Effector memory CD8-positive, alpha-beta T cell (primary cell): ENCODE results near the gene RTN1.

ENCODE experiments used
- ATAC-seq: fragments of 150-1000 bp; cut with Tn5 transposase; replicated peaks from 2 replicates; pipeline ENCODE4 v1.10.0; 2021; ENCODE audit warnings: mild to moderate bottlenecking, moderate library complexity
- DNase-seq, 3 experiments: peaks; one replicate each; pipeline ENCODE4 v3.0.0; 2021
- H3K27ac Mint-ChIP-seq, 2 donors: one replicate each; pipeline ENCODE4 v1.8.0; 2022; ENCODE audit warnings: mild to moderate bottlenecking in 2 of 2, mixed read lengths in 2 of 2, moderate library complexity in 2 of 2
- H3K27me3 Mint-ChIP-seq, 2 donors: one replicate each; pipeline ENCODE4 v1.8.0; 2022; ENCODE audit warnings: mixed read lengths in 2 of 2
- H3K36me3 Mint-ChIP-seq: one replicate; pipeline ENCODE4 v1.8.0; 2022; ENCODE audit warnings: mild to moderate bottlenecking, moderate library complexity, mixed read lengths; ENCODE audit not compliant: insufficient read depth
- H3K4me1 Mint-ChIP-seq, 2 donors: one replicate each; pipeline ENCODE4 v1.8.0; 2022; ENCODE audit warnings: low read depth in 2 of 2, mixed read lengths in 2 of 2
- H3K4me3 Mint-ChIP-seq, 2 donors: one replicate each; pipeline ENCODE4 v1.8.0; 2022; ENCODE audit warnings: mild to moderate bottlenecking in 2 of 2, mixed read lengths in 2 of 2, moderate library complexity in 2 of 2
- H3K9me3 Mint-ChIP-seq, 2 donors: one replicate each; pipeline ENCODE4 v1.8.0; 2022; ENCODE audit warnings: mixed read lengths in 2 of 2

The RTN1 gene

DNA sequence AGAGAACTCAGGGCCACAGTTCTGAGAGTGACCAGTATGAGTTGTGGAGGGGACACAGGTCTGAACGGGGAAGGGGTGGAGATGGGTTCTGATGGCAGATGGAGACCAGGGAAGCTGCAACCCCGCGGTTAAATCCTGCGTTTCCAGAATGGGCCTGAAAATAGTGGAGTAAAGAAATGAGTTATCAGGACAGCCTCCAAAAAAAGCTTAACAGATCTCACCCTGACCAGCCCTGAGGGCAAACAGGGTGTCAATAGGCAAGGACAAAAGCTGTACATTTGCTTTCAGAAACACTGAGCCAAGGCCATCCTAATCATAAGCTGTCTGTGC, 555 bp upstream of the RTN1 start:
- no peak for ATAC-seq
- Mint-ChIP-seq H3K36me3 (no peaks in the 10 kb centered on the region), H3K4me3 (peak overlapping the region; percentile 81 to 82), H3K27ac (no peak overlapping the region), H3K27me3 (peaks cover 38 to 43% of the 10 kb centered on the region in 2 donors), H3K9me3 (no peaks in the 10 kb centered on the region), H3K4me1 (peaks cover 4 to 6% of the 10 kb centered on the region in 2 donors)
- no peak for DNase-seq

DNA sequence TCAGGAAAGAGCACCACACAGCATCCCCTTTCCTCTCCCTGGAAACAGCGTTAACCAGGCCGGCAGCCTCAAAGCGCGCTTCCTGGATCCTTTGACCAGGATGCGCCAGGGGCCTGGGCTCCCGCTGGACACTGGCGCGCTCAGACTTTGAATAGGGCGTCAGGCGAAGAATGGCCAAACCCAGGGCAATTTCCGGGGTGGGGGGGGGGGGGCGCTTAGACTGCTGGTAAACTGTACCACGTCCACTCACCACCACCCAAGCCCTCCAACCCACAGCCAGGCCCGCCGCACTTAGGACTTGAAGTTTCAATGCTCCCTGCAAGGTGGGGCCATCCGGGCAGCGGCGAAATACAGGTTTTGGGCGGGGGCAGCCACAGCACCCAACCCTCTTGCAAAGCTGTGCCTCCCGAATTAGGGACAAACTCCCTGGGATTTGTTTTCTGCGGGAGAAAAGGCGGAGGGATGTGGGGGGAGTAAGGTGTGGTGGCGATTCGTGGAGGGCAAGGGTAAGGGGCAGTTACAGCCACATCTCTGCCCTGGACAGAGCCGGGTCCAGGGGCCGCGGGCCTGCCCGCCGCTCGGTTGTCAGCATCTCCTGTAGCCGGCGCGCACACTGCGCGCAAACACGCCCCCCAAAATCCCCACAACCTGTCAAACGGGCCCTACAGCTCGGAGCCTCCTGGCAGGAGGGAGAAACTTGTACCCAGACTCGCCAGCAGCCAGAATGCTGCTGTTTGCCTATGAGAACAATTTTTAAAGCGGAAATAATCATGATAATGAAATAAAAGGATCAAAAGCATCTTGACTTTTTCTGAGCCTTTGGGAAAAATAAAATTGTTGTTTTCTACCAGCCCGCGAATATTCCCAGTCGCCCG, 958 bp downstream of the RTN1 start:
- ATAC-seq, result no peak
- Mint-ChIP-seq H3K27ac (no peak overlapping the region), H3K27me3 (peaks cover 43 to 46% of the 10 kb centered on the region in 2 donors), H3K9me3 (no peaks in the 10 kb centered on the region), H3K36me3 (no peaks in the 10 kb centered on the region), H3K4me1 (peaks cover 4 to 6% of the 10 kb centered on the region in 2 donors), H3K4me3 (peak overlapping the region; percentile 25 to 45)
- no peak for DNase-seq

DNA sequence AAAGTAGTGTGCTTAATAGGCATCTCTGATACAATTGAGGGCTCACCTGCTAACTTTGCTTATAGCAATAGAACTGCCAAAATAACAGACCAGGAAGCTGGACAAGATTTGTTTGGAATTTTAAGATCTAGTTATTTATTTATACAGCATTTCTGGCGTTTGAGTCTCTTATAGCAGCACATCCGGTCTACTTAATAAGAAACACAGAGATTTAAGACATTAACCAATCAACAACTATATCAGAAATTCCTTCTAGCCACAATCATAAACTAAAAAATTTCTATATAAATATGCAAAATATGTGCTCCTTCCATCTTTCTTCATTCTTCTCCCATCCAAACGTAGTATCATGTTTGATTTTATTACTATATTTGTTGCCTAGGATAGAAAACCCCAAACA, 2.6 kb downstream of the RTN1 start:
- no peak overlapping the region for H3K4me3 Mint-ChIP-seq
- no peaks in the 10 kb centered on the region for H3K36me3 Mint-ChIP-seq
- no peaks in the 10 kb centered on the region for H3K9me3 Mint-ChIP-seq
- no peak overlapping the region for H3K27ac Mint-ChIP-seq
- H3K4me1 Mint-ChIP-seq, result peaks cover 4 to 6% of the 10 kb centered on the region in 2 donors
- DNase-seq, result no peak
- peaks cover 34 to 35% of the 10 kb centered on the region in 2 donors for H3K27me3 Mint-ChIP-seq
- ATAC-seq, result no peak

DNA sequence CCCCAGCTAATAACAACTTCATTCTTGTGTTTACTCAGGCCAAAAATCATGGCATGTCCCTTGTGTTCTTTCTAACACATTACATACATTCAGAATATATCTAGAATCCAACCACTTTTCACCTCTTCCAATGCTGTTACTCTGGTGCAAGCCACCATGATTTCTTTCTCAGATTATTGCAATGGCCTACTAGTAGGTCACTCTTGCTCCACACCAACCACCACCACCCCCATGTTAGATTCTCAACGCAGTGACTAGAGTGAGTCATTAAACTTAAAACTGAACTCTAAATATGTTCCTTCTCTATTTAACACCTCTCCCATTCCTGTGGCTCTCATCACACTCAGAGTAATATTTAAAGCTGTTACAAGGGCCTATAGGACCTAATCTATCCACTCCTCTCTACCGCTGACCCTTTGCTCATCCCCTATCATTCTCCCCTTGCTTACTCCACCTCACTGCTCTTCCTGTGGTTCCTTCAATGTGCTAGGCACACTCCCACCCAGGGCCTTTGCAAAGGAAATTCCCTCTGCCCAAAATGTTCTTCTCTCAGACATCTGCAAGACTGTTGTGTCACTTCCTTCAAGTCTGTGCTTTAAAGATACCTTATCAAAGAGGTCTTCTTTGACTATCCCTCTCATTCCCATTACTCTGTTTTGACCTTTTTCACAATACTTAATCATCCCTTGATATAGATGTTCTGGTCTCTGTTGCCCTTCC, 6.6 kb downstream of the RTN1 start:
- no peak overlapping the region for H3K27ac Mint-ChIP-seq
- DNase-seq, result no peak
- H3K9me3 Mint-ChIP-seq, result no peaks in the 10 kb centered on the region
- no peak overlapping the region for H3K4me3 Mint-ChIP-seq
- peaks cover 8 to 12% of the 10 kb centered on the region in 2 donors for H3K27me3 Mint-ChIP-seq
- H3K36me3 Mint-ChIP-seq, result no peaks in the 10 kb centered on the region
- H3K4me1 Mint-ChIP-seq, result no peaks in the 10 kb centered on the region
- ATAC-seq, result no peak

DNA sequence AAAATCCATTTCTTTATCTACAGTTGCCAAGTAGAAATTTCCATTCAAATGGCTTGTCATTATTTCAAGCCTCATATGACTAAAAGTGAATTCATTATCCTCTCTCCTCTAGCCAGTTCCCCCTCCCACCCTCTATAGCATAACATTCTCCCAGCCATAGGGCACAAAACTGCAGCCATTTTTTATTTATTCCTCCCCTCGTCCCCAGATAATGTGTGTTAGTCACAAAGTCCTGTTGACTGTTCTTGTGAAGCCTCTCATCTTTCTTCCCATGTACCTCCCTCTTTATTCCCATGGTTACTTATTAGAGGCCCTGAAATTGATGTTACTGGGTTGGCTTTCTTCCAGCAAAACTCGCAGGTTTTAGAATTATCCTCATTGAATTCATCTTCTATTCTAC, 13.2 kb downstream of the RTN1 start:
- ATAC-seq, result no peak
- Mint-ChIP-seq H3K9me3 (peaks cover 4 to 7% of the 10 kb centered on the region in 2 donors), H3K4me1 (no peaks in the 10 kb centered on the region)

DNA sequence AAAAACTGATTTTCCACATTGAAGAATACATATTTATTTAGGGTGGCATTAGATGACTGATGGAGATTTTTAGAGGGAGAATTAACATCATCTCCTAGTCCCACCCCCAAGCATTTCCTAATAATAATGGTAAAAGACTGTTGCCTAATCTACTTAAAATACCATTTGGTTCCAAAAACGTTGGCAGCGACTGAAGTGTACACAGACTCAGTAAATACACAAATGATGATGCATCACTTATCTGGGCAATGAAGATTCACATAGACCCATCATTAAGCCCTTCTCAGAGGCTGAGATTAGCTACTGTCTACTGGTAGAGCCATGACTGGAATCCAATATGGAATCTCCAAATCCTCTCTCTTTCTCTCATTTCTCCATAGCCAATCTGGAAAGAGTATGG, 18.2 kb downstream of the RTN1 start:
- H3K4me1 Mint-ChIP-seq, result no peaks in the 10 kb centered on the region
- H3K27me3 Mint-ChIP-seq, result peaks cover 7% of the 10 kb centered on the region in 2 donors
- H3K9me3 Mint-ChIP-seq, result peaks cover 4 to 7% of the 10 kb centered on the region in 2 donors
- DNase-seq (no peak), ATAC-seq (no peak)
- H3K4me3 Mint-ChIP-seq, result no peak overlapping the region
- H3K27ac Mint-ChIP-seq, result no peak overlapping the region
- H3K36me3 Mint-ChIP-seq, result no peaks in the 10 kb centered on the region

More for the DNA sequence above, 13.2 kb downstream of the RTN1 start:
- H3K27ac Mint-ChIP-seq, result no peak overlapping the region
- H3K36me3 Mint-ChIP-seq, result no peaks in the 10 kb centered on the region
- H3K27me3 Mint-ChIP-seq, result peaks cover 7% of the 10 kb centered on the region in 2 donors
- H3K4me3 Mint-ChIP-seq, result no peak overlapping the region
- DNase-seq, result no peak

DNA sequence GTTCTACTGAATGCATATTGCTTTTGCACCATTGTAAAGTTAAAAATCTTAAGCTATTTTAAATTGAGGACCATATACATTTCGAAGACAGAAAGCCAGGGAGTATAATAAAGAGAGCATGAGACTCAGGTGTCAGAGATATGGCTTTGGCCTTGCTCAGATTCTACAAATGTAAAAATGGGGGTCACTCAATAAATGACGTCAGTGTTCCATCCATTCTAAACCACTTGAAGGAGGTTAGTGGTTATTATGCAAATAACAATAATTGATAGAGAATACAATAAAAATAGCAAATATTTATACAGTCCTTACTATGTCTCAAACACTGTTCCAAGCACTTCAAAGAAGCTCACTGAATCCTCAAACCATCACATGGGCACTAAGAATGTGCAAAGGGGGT, 20.1 kb downstream of the RTN1 start:
- ATAC-seq (no peak), DNase-seq (no peak)
- Mint-ChIP-seq H3K36me3 (no peaks in the 10 kb centered on the region), H3K4me1 (no peaks in the 10 kb centered on the region), H3K27ac (no peak overlapping the region), H3K4me3 (no peak overlapping the region), H3K27me3 (peaks cover 0 to 12% of the 10 kb centered on the region in 2 donors), H3K9me3 (no peaks in the 10 kb centered on the region)

DNA sequence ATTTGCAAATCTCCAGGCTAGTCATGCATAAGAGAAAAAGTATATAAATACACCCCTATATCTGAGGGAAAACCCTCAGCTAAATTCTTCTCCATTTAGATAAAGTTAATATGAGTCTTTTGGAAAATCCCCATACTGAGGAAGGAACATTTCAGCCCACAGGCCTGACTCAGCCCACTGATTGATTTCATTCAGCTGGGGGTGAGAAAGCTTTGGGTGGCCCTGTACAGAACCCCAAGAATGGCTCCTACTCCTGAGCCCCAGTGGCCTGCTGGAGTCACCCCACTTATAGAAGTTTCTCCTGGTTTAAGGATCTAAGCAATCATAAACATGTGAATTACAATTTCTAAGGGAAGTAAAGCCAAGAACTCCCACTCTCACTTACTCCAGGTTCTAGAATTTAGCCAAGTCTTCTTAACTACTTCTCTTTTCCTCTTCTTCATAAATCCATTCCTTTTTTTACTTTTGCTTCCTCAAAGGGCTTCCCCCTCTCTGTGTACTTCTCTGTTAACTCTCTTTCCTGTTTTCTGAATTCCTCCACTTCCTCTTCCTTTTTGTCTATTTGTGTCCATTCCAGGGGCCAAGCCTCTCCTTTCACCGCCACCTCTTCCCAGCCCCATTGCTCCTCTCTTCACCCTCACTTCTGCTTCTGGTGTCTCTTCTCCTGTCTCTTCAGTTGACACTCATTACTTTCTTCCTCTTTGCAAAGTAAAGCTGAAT, 21.0 kb downstream of the RTN1 start:
- ATAC-seq, result no peak
- Mint-ChIP-seq H3K4me3 (no peak overlapping the region), H3K27me3 (peaks cover 0 to 12% of the 10 kb centered on the region in 2 donors), H3K36me3 (no peaks in the 10 kb centered on the region), H3K9me3 (no peaks in the 10 kb centered on the region), H3K27ac (no peak overlapping the region), H3K4me1 (no peaks in the 10 kb centered on the region)
- no peak for DNase-seq

DNA sequence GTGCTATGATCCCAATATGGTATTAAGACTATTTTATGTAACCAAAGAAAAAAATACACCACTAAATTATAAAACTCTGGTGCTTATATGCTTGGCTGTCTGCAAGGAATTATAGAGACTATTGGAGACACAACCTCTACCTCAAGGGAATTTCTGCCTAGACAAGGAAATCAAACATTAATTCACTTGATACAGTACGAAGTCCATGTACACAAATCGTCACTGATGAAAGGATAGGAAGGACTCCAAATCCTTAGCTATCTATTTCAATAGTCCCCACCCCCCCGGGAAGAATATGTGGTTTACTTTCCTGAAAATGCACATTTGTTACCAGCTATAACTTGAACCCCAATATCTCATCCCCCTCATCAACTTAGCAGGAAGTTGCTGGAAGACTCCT, 21.9 kb downstream of the RTN1 start:
- no peak for DNase-seq
- Mint-ChIP-seq H3K27ac (no peak overlapping the region), H3K9me3 (no peaks in the 10 kb centered on the region), H3K36me3 (no peaks in the 10 kb centered on the region), H3K4me3 (no peak overlapping the region), H3K27me3 (peaks cover 0 to 12% of the 10 kb centered on the region in 2 donors), H3K4me1 (no peaks in the 10 kb centered on the region)
- no peak for ATAC-seq

DNA sequence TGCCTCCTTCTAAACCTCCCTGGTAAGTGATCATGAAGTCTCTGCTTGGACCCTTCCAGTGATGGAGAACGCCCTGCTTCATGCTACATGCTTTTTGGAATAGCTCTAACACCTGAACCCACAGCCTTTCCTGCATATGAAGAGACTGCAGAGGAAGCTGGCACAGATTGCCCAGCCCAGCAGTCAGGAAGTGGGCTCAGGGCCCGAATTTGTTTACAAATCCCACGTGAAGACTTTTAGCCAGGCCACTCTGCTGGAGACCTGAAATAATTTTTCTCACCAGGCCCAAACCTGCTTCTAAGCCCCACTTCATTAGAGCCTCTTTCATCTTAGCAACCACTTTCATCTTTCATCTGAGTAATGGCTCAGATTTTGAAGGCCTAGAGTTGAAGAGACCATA, 22.9 kb downstream of the RTN1 start:
- Mint-ChIP-seq H3K36me3 (no peaks in the 10 kb centered on the region), H3K4me3 (no peak overlapping the region), H3K9me3 (no peaks in the 10 kb centered on the region), H3K27me3 (peaks cover 0 to 12% of the 10 kb centered on the region in 2 donors), H3K27ac (no peak overlapping the region), H3K4me1 (no peaks in the 10 kb centered on the region)
- ATAC-seq, result no peak
- no peak for DNase-seq

DNA sequence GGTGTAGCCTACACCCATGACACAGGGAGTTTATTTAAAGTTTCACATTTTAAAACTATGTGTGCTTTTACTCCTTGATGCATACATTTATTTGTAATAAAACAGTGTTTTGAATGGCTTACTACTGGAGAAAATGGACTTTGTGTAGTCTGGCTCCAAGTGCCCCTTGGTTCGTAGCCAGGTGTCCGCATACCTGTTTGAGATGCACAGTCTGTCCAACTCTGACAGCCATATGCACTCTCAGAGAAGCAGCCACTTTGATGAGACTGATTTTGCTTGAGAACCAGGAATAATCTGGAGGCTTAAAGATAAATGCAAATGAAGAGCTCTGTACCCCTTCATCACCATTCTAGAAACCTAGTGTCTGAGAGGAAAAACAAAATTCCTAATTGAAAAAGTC, 24.0 kb downstream of the RTN1 start:
- H3K27me3 Mint-ChIP-seq, result peaks cover 0 to 12% of the 10 kb centered on the region in 2 donors
- H3K4me1 Mint-ChIP-seq, result no peaks in the 10 kb centered on the region
- H3K36me3 Mint-ChIP-seq, result no peaks in the 10 kb centered on the region
- ATAC-seq, result no peak
- H3K27ac Mint-ChIP-seq, result no peak overlapping the region
- no peak overlapping the region for H3K4me3 Mint-ChIP-seq
- H3K9me3 Mint-ChIP-seq, result no peaks in the 10 kb centered on the region
- no peak for DNase-seq

DNA sequence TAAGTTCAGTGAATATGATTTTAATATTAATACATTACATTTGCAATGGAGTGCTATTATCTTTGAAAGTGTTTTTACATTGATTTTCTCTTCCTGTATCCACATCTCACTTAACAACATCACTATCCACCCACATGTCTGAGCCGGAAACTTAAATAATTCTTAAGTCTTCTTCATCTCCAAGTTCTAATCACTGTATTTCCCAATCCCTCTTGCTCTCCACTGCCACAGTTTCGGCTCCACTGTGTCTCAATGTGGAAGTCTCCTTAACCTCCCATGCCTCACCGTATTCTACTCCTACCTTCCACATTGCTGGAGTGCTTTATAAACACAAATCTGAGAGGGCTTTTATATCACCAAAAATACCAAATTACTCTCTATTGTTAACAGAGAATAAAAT, 25.3 kb downstream of the RTN1 start:
- DNase-seq, result no peak
- H3K4me3 Mint-ChIP-seq, result no peak overlapping the region
- H3K27me3 Mint-ChIP-seq, result peaks cover 0 to 12% of the 10 kb centered on the region in 2 donors
- no peak overlapping the region for H3K27ac Mint-ChIP-seq
- no peaks in the 10 kb centered on the region for H3K4me1 Mint-ChIP-seq
- H3K36me3 Mint-ChIP-seq, result no peaks in the 10 kb centered on the region
- H3K9me3 Mint-ChIP-seq, result no peaks in the 10 kb centered on the region
- ATAC-seq, result no peak

DNA sequence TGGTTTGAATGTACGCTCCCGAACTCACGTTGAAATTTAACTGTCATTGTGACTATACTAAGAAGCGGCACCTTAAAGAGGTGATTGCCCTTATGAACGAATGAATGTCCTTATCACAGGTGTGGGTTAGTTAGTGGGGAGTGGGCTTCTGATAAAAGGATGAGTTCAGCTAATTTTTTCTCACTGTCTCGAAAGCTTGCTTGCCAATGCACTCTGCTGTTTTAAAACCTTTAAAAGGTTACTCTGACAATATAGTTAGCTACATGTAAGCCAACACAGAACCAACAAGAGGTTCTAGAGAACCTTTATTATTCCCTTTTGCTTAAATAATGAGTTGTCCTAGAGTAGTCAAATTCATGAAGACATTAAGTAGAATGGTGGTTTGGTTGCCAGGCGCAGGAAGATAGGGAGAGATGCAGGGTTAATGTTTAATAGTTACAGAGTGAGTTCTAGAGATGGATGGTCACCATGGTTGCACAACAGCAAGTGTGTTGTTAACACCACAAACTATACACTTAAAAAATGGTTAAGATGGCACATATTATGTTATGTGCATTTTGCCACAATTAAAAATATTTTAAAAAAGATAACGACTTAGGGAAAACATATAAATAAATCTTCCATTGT, 26.3 kb downstream of the RTN1 start:
- Mint-ChIP-seq H3K27me3 (peaks cover 0 to 12% of the 10 kb centered on the region in 2 donors), H3K4me1 (no peaks in the 10 kb centered on the region), H3K36me3 (no peaks in the 10 kb centered on the region), H3K27ac (no peak overlapping the region), H3K9me3 (no peaks in the 10 kb centered on the region), H3K4me3 (no peak overlapping the region)
- ATAC-seq, result no peak
- DNase-seq, result no peak
